Peyer's patch (tissue), 4 donors: ENCODE results near the gene ATXN2L.

Source experiments
- CTCF ChIP-seq, 6 experiments: fragments of 450-650 bp in 4 of 6; fragments of 200-600 bp in 2 of 6; sonication (generic) in 1 of 6; IDR thresholded peaks; one replicate each; pipeline ENCODE4 v1.5.1; 2017 to 2019; ENCODE audit warnings: antibody characterized with exemption in 6 of 6, mild to moderate bottlenecking in 3 of 6, moderate library complexity in 1 of 6
- POLR2A ChIP-seq, 2 donors: fragments of 450-650 bp; IDR thresholded peaks; one replicate each; pipeline ENCODE4 v1.5.1; 2017; ENCODE audit warnings: antibody characterized with exemption in 2 of 2, mild to moderate bottlenecking in 2 of 2, moderate library complexity in 2 of 2

GRCh38 chr16:28844226-28844885, 21.6 kb downstream of the ATXN2L start:
- TF ChIP-seq CTCF (IDR thresholded peaks at IDR 0.05) (no peak), POLR2A (IDR thresholded peaks at IDR 0.05) (no peak)
